HG02763 (cell line): Measurements from ENCODE around the gene RBMS1.
"Not testable (repeated sequence)": the region's sequence is repeated elsewhere in the genome, so short reads cannot be mapped to it uniquely, and the experiment has no call there.

ENCODE experiments used
- ATAC-seq: cut with Tn5 transposase; IDR thresholded peaks from one replicate; pipeline ENCODE4 v1.9.1; 2021; ENCODE audit warnings: mild to moderate bottlenecking, moderate library complexity; ENCODE audit not compliant: unreplicated experiment

Gene RBMS1

DNA sequence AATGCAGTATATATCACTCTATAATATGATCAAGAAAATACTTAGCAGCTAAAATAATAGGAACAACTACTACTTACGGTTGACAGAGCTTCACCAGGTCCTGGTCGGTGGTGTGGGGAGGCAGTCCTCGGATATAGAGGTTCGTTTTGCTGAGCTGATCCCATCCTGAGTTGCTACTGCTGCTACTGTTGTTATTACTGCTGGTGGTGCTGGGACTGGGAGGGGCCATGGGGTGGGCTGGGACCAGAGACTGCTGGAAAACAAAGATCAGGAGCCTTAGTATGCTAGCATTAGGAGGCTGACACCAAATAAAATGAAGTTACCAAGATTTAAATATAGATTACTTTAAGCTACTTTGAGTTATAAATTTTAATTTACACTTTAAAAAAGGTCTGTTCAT, 126.5 kb downstream of the RBMS1 start:
- not testable (repeated sequence) for ATAC-seq

DNA sequence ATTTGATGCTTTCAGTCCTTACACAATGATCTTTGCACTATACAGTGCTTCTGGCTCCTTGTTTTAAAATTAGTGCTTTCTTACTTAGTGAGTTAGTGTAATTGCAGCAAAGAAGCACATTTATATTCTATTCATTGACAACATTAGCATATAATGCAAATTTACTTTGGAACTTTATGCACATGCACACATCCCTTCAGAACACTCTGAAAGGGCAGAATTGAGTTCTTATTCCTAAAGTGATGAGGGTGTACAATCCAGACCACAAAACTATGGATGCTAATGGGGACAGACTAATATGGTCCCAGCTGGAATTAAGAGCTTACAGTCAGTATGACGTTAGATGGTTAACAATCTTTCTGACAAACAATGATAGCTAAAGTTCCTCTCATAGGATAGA, 127.1 kb downstream of the RBMS1 start:
- no peak for ATAC-seq

DNA sequence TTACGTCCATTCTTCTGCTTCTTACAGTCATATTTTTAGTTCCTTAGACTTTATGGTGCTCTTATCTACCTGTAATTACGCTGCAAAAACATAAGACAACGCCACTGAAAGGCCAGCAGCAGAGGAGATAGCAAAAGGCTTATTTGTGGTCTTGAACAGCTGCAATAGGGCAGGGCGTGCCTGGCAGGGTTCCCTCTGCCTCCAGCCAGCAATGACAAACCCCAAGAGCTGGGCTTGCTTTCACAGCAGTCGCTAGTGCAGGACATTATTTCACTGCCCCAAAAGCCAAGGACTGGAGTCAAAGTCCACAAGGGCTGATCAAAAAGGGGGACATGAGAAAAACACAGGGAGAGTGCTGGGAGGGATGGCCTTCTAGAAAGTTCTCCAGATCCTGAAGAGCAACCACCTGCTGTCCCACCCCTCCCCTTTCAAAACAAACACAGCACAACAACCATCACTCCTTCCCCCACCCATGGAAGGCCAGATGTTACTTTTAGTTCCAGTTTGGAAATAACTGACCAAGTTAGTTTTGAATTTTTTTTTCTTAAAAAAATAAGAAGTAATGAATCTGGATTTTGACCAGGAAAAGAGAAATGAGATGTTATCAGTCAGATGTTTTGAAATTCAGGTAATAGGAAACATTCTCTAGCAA, 127.8 kb downstream of the RBMS1 start:
- ATAC-seq, result no peak

DNA sequence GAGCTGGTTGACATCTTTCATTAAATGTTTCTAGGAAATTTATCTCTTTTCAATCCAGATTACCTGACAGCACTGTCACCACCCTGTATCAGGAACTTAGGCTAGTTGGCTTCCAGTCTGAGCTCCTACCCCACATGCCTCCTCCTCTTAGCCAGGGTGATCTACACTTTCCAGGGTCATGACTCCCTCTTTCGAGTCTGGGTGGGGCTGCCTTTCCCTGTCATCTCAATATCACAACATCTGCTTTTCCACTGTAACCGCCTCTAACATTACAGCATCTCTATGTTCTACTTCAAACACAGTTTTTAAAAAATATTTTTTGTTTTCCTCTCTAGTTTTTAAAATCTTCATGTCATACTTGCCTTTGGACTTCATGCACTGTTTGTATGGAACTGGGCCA, 129.2 kb downstream of the RBMS1 start:
- no peak for ATAC-seq

DNA sequence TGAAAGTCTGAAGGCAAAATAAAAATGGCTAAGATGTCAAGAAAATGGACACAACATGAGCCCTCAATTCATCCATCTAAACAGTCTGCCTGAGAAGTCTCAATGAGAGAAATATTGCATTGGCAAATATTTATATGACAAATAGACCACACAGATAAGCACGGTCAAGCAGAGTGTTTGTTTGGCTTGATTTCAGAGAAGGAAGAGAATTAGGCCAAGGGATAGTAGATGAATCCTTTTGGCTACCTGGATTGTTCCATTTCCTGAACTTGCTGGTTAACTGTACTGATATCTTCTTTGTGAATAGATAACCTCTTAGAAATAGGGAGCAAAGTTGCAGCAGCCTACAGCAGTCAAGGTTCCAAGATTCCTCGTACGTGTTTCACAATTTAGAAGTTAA, 129.6 kb downstream of the RBMS1 start:
- ATAC-seq, result no peak

DNA sequence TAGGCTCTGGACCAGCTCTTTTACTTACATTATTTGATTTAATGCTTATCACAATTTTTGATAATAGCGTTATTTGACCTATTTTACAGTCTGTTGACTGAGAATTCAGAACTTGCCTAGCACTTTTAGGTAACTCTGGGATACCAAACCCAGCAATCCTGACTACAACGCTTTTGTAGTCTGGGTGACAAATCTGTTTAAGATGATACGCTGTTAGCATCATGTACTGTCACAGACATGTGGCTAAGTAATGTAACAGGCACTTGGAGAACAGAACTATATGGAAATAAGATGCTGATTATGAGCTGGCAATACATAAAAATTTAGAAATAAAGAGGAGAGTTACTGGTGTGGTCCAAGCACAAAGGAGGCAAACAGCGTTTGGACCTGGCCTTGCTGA, 130.6 kb downstream of the RBMS1 start:
- no peak for ATAC-seq

DNA sequence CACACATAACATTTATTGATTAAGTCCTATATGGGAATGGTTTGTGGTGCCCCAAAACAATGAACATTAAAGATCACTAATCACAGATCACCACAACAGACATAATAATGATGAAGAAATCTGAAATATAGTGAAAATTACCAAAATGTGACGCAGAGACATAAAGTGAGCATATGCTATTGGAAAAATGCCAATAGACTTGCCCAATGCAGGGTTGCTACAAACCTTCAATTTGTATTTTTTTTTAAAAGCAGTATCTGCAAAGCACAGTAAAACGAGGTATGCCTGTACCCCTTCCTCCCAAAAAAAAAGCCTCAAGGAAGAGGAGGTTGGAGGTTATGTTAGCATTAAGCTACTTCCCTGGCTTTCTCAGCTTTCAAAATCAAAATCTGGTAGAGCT, 131.1 kb downstream of the RBMS1 start:
- ATAC-seq, result no peak

DNA sequence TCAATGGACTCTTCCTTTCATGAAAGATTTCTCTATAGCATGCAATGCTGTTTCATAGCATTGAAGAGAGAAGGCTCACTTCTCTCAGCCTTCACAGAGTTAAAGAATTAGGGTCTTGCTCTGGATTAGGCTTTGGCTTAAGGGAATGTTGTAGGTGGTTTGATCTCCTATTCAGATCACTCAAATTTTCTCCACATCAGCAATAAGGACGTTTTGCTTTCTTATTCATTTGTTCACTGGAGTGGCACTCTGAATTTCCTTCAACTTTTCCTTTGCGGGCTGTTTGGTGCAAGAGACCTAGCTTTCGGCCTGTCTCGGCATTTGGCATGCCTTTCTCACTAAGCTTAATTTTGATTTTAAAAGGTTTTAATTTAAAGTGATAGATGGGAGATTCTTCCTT, 131.6 kb downstream of the RBMS1 start:
- ATAC-seq, result no peak

DNA sequence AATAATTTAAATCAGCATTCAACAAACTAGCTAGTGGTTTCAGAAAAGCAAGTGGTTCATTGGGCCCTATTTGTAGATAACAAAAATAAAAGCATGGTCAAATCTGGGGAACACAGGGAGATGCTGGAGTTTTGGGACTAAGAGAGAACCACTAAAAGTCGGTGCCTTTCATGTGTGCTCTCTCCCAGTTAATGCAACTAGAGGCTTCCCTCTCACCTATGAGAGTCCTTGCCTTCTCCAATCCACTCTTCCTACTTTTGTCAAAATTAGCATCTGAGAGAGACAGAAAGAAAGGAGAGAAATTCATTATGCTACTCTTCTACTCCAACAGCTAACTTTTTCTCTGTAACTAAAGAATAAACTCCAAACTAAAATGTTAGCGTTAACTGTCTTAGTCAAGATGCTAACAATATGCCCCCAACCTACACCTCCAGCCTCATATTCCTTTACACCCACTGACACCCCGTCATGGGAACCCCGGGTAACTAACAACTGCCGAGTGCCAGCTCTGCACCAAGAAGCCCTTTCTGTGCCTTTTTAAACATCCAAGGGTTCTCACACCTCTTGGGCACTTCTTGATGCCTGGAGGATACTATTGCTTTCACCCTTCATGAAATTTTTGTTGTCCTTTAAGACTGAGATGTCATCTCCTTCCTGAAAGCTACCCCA, 133.4 kb downstream of the RBMS1 start:
- ATAC-seq, result no peak

DNA sequence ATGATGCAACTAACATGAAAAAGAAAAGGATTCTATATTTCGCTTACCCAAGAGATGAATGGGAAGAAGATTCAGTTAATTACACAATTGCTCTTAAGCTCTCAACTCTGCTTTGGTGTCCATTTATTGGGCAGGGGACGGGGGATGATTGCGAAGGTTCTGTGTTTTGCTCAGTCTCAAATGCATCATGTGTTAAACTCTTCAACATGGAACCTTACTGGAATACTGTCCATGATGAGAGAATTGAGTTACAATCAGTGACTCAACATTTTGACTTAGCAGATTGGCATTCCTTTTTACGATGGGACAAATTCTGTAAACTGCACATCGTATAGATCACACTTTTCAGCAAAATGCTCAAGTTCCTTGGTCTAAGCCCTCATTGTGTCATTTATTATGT, 135.6 kb downstream of the RBMS1 start:
- ATAC-seq, result no peak

DNA sequence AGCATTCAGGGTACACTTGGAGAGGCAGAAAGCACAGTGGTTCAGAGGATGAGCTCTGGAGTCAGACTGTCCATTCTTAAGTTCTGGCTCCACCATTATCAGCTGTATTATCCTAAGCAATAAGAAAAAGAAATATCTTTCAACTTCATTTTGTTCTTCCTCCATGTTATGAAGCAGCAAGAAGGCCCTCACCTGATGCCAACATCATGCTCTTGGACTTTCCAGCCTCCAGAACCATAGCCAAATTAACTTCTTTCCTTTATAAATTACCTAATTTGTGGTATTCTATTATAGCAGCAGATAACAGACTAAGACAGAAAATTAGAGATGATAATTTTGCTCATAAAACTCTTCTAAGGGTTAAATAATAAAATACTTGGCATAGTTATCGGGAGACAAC, 137.1 kb downstream of the RBMS1 start:
- no peak for ATAC-seq

DNA sequence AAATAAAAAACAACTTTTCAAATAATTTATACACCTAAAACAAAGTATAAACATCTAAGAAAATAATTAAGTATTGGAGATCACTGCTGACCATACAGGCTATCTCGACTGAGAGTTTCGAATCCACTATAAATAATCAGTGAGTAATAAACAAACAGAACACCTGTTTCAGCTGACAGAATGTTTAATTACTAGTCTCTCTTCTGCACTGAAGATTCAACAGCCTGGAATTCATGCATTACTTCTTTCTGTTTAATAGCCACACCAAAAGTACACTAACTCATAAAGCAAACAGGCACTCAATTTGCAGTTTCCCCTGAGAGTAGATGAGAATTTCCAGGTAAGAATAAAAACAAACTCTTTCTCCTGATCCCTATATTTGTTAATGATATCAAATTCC, 138.5 kb downstream of the RBMS1 start:
- no peak for ATAC-seq

DNA sequence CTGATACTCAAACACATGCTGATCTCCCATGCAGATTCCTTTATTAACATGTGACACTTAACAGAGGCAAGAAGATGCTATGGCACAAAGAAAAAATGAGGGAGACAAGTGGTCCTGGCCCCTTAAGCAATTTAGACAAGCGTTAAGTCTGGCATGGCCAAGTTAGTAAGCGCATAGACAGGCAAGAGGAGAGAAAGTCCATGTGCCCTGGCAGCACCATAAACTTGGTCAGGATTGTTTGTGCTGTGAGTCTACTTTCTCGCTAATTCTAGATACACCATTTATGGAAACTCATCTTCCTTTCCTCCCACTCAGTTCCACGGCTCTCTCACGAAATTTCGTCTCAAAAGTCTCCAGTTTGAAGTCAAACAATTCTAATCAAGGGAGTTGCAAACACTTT, 138.9 kb downstream of the RBMS1 start:
- no peak for ATAC-seq

DNA sequence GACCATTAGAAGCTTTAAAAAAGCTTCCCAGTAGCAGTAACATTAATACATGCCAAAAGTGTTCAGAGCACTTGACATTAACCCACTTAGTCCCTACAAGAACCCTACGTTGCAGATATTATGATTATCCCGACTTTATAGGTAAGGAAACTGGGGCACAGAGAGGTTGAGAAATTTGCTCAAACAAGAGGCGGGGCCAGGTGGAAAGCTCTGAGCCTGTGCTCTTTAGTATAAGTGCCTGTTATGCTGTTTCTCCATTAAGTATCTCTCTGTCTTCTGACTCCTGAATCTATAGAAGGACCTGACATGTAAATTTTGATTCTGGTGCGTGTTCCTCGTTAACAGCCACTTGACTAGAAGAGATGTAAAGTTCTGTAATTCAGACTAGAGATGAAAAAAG, 139.8 kb downstream of the RBMS1 start:
- ATAC-seq, result no peak

DNA sequence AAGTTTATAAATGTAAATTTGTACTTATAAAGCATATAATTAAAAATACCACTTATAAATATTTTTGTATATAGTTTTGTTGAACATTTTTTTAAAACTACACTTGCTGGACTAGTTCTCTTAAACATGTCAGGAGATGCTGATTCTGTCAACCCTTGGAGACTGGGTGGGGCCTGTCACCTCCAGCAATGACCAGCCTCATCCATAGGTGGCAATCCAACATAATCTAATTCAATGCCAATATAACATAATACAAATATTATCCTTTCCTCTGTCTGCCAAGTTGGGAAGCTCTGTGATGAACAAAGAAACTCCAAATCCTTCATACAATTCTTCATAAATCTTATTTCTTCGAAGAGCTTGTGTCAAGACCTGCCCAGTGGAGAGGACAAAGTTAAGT, 140.4 kb downstream of the RBMS1 start:
- ATAC-seq, result no peak

DNA sequence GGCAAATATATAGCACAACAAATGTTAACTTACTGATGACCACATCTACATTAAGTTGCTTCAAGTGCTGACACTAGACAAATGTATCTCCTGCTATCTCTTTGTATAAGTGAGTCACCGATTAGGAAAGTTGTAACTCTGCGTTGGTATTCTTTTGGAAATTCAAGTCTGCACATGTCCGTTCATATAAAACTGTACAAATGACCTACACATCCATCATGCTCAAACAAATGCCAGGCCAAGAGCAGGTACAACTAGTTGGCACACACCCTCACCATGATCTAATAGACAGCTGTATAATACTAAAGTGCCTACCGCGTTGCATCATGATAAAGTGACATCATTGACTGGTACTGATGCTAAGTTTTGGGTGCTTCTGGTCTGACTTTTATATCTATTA, 141.1 kb downstream of the RBMS1 start:
- ATAC-seq, result no peak

DNA sequence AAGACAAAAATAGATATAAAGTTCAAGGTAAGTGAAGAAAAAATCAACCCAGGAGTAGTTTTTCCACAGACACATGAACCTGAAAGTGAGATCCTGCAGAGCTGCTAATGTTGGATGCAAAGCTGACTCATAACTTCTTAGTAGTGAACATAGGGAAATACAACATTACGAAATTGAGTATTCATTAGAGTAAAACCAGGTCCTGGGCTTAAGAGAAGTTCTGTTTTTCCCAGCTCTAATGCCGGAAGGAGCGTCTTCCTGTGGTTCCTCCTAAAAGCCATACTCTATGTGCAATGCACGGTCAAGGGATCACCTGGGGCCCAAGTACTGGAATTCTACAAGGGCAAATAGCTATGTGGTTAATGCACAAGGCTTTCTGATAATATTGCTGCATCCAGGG, 141.7 kb downstream of the RBMS1 start:
- no peak for ATAC-seq

DNA sequence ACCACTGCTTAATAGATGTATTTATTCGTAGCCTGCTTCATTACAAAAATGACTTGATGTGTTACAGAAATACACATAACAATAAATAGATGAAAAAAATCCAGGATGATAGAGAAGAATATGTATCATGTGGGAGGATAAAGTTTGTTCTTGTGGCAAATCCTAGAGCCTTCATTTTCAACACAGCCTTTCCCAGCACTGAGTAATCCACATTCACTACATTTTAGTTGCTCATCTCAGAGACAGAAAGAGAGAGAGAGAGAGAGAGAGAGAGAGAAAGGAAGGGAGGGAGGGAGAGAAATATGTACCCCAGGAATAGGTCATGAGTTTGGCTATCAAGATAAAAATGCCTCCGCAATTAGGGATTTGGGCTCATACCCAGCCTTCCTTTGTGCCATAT, 144.3 kb downstream of the RBMS1 start:
- no peak for ATAC-seq

DNA sequence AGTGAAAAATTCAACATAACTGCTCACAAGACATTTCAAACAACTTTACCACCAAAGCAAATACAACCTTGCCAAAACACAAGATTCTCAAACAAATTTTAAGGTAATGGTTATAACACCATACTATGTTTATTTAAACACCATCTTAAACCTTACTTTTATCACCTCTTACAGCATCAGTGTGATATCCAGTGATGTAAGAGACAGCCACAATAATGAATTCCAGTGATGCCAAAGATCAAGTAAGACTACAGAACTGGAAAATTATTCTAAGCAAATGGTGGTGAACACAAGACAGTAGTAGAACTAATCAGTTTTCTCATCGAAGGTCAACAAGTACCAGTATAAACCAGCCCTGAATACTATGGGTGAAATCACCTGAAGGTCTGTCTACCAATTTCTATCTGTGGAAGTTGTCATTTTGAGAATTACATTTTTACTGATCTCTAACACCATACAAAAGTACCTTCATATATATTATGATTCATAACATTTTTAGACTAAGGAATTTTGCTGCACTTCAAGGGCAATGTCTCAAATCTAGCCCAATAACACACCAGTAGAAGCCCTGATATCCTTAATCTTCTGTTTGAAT, 146.2 kb downstream of the RBMS1 start:
- ATAC-seq, result no peak

DNA sequence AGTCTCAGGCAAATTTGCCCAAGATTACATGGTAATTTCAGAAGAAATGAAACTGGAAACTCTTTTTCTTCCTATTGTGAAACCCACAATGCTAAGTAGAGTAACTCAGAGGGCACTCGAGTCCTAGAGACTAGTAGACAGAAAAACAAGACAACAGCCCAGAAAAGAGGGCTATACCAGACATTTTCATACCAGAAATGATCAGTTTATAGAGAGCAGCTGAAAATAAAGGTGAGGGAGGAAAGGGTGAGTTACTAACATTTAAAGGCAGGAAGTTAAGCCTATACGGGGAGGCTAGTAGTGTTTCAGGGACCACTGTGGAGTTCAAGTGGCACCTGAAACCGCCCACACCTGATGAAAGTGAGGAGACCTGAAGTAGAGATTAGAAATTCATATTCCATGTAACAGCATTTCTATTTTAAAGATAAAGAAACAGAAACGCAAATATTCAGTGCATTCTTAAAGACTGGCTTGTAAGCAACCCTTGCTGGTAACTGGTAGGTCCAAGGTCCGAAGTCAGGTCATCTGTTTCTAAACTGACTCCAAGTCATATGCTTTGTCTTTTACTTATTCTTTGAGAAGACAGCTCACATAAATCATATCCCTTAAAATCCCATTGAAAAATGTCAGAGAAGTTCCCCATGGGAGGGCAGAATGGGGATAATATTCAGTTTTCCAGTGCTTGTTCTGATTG, 148.4 kb downstream of the RBMS1 start:
- ATAC-seq, result no peak

DNA sequence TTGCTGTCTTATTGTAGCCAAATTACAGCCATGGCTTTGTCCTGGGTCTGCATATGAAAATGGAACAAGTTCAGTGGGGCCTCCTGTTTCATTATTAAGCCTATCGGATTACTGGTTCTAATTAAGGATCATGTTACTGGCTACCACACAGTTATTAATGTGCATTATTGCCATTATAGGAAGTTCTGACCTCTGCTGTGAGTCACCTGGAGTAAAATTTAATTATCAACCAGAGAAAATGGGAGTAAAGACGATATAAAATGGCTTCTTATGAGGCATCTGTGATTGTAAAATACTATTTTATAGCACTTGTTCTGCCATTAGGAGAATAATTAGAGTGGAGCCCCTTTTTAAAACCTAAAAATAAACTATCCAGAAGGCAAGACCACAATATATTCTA, 150.2 kb downstream of the RBMS1 start:
- ATAC-seq, result no peak

DNA sequence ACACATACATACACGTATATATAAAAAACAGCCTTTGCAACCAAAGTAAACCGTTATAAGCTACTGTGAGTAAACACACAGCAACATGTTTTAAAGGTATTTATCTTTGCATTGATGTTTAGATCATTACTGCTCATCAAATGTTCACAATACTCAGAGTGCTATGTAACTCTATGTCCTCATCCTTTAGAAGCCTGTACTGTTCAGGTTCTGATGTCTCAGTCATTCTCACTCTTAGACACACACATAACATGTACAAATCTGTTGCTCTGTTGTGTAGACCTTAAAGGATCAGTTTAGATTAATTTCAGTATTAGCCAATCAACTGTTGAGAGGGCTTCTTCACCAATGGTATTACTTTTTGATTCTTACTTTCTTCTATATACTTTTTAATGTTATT, 153.9 kb downstream of the RBMS1 start:
- no peak for ATAC-seq
